Measurements from ENCODE around the gene CACNB4.
"Not testable (repeated sequence)": the region's sequence is repeated elsewhere in the genome, so short reads cannot be mapped to it uniquely, and the experiment has no call there.

Gene CACNB4

GRCh38 chr2:152019732-152020131 lies 79.1 kb downstream of the CACNB4 start:
- DNase-seq (ENCODE audit: low read depth in 1 of 2, low spot score in 1 of 2), result no peak
- in situ Hi-C loops (cut with HindIII; ENCODE audit: low pct_unique_long_range_greater_than_20kb, low sequenced_read_pairs), result no loop called here

GRCh38 chr2:152016181-152017120 lies 82.4 kb downstream of the CACNB4 start:
- TF ChIP-seq JUND (IDR thresholded peaks at IDR 0.05; ENCODE audit: low read depth), result no peak
- in situ Hi-C loops (cut with HindIII; ENCODE audit: low pct_unique_long_range_greater_than_20kb, low sequenced_read_pairs), result no loop called here
- no peak for DNase-seq (ENCODE audit: low read depth in 1 of 2, low spot score in 1 of 2)

More at GRCh38 chr2:152019732-152020131, 79.1 kb downstream of the CACNB4 start:
- no peak for TF ChIP-seq JUND (IDR thresholded peaks at IDR 0.05; ENCODE audit: low read depth)

- in situ Hi-C loops (cut with HindIII; ENCODE audit: low pct_unique_long_range_greater_than_20kb, low sequenced_read_pairs), result no loop called here
- no peak for TF ChIP-seq JUND (IDR thresholded peaks at IDR 0.05; ENCODE audit: low read depth)
- DNase-seq (ENCODE audit: low read depth in 1 of 2, low spot score in 1 of 2), result no peak
Observed at GRCh38 chr2:152015552-152015951, 83.3 kb downstream of the CACNB4 start.

- TF ChIP-seq JUND (IDR thresholded peaks at IDR 0.05; ENCODE audit: low read depth), result no peak
- no peak for DNase-seq (ENCODE audit: low read depth in 1 of 2, low spot score in 1 of 2)
- in situ Hi-C loops (cut with HindIII; ENCODE audit: low pct_unique_long_range_greater_than_20kb, low sequenced_read_pairs), result no loop called here
Observed at GRCh38 chr2:152012697-152013096, 86.1 kb downstream of the CACNB4 start.

- TF ChIP-seq JUND (IDR thresholded peaks at IDR 0.05; ENCODE audit: low read depth), result no peak
- DNase-seq (ENCODE audit: low read depth in 1 of 2, low spot score in 1 of 2), result no peak
- in situ Hi-C loops (cut with HindIII; ENCODE audit: low pct_unique_long_range_greater_than_20kb, low sequenced_read_pairs), result no loop called here
Observed at GRCh38 chr2:152011724-152012123, 87.1 kb downstream of the CACNB4 start.

GRCh38 chr2:152005607-152006006 lies 93.2 kb downstream of the CACNB4 start:
- no peak for DNase-seq (ENCODE audit: low read depth in 1 of 2, low spot score in 1 of 2)
- in situ Hi-C loops (cut with HindIII; ENCODE audit: low pct_unique_long_range_greater_than_20kb, low sequenced_read_pairs), result no loop called here
- TF ChIP-seq JUND (IDR thresholded peaks at IDR 0.05; ENCODE audit: low read depth), result no peak

GRCh38 chr2:152003283-152003682 lies 95.6 kb downstream of the CACNB4 start:
- DNase-seq (ENCODE audit: low read depth in 1 of 2, low spot score in 1 of 2); in situ Hi-C loops (cut with HindIII; ENCODE audit: low pct_unique_long_range_greater_than_20kb, low sequenced_read_pairs): not testable (repeated sequence)

GRCh38 chr2:151999053-151999452 lies 99.8 kb downstream of the CACNB4 start:
- in situ Hi-C loops (cut with HindIII; ENCODE audit: low pct_unique_long_range_greater_than_20kb, low sequenced_read_pairs), result no loop called here
- TF ChIP-seq JUND (IDR thresholded peaks at IDR 0.05; ENCODE audit: low read depth), result no peak

GRCh38 chr2:151996243-151997003 lies 102.4 kb downstream of the CACNB4 start:
- TF ChIP-seq JUND (IDR thresholded peaks at IDR 0.05; ENCODE audit: low read depth), result no peak
- in situ Hi-C loops (cut with HindIII; ENCODE audit: low pct_unique_long_range_greater_than_20kb, low sequenced_read_pairs), result no loop called here
- no peak for DNase-seq (ENCODE audit: low read depth in 1 of 2, low spot score in 1 of 2)

More at GRCh38 chr2:151999053-151999452, 99.8 kb downstream of the CACNB4 start:
- DNase-seq (ENCODE audit: low read depth in 1 of 2, low spot score in 1 of 2), result peak; percentile 9 to 55

- TF ChIP-seq JUND (IDR thresholded peaks at IDR 0.05; ENCODE audit: low read depth), result no peak
- DNase-seq (ENCODE audit: low read depth in 1 of 2, low spot score in 1 of 2), result no peak
- in situ Hi-C loops (cut with HindIII; ENCODE audit: low pct_unique_long_range_greater_than_20kb, low sequenced_read_pairs), result no loop called here
Observed at GRCh38 chr2:151995161-151995557, 103.7 kb downstream of the CACNB4 start.

GRCh38 chr2:151994178-151994577 lies 104.7 kb downstream of the CACNB4 start:
- in situ Hi-C loops (cut with HindIII; ENCODE audit: low pct_unique_long_range_greater_than_20kb, low sequenced_read_pairs); DNase-seq (ENCODE audit: low read depth in 1 of 2, low spot score in 1 of 2): not testable (repeated sequence)

GRCh38 chr2:151991010-151991409 lies 107.8 kb downstream of the CACNB4 start:
- in situ Hi-C loops (cut with HindIII; ENCODE audit: low pct_unique_long_range_greater_than_20kb, low sequenced_read_pairs), result no loop called here
- no peak for TF ChIP-seq JUND (IDR thresholded peaks at IDR 0.05; ENCODE audit: low read depth)
- peak in 1 of 2 experiments; percentile 3 for DNase-seq (ENCODE audit: low read depth in 1 of 2, low spot score in 1 of 2)

GRCh38 chr2:151989378-151989777 lies 109.5 kb downstream of the CACNB4 start:
- TF ChIP-seq JUND (IDR thresholded peaks at IDR 0.05; ENCODE audit: low read depth), result no peak
- no peak for DNase-seq (ENCODE audit: low read depth in 1 of 2, low spot score in 1 of 2)
- in situ Hi-C loops (cut with HindIII; ENCODE audit: low pct_unique_long_range_greater_than_20kb, low sequenced_read_pairs), result no loop called here

All from T47D (cell line).